LHCN-M2 (cell line): Measurements from ENCODE around the gene KRT72. TPM values are rescaled to one million over a fixed set of nuclear protein-coding genes. Genes with fewer than 3 reads are reported as not detected.

Experiments
- DNase-seq: peaks from one replicate; pipeline ENCODE4 v3.0.0-alpha.2; 2012; ENCODE audit warnings: low read depth
- total RNA-seq: library from RNA; depleted of rRNA; stranded (reverse); fragments of >200 nt; gene quantifications from 2 replicates; pipeline ENCODE4 v1.2.3, GENCODE V29; 2014

KRT72 gene
- total RNA-seq, 1 experiment from 2014 or later = not detected

DNA sequence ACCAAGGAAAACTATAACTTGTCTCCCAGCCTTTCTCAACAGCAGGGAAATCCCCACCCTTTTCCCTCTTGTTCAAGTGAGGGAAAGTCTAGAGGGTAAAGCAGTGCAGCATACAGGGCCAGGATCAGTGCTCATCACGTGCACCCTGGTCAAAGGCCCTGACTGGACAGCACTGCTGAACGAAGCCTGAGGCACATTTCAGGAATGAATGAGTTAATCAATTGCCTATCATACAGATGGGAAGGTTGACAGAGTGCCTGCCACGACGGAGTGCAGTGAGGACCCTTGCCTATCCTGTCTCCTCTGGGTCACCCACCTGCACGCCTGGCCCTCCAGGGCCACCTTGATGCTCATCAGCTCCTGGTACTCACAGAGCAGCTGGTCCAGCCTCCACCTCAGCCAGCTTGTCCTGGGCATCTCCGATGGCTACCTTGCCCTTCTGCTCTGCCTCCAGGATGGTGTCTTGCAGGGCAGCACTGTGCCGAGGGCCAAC is 28.8 kb upstream of the KRT72 start:
- DNase-seq = no peak

DNA sequence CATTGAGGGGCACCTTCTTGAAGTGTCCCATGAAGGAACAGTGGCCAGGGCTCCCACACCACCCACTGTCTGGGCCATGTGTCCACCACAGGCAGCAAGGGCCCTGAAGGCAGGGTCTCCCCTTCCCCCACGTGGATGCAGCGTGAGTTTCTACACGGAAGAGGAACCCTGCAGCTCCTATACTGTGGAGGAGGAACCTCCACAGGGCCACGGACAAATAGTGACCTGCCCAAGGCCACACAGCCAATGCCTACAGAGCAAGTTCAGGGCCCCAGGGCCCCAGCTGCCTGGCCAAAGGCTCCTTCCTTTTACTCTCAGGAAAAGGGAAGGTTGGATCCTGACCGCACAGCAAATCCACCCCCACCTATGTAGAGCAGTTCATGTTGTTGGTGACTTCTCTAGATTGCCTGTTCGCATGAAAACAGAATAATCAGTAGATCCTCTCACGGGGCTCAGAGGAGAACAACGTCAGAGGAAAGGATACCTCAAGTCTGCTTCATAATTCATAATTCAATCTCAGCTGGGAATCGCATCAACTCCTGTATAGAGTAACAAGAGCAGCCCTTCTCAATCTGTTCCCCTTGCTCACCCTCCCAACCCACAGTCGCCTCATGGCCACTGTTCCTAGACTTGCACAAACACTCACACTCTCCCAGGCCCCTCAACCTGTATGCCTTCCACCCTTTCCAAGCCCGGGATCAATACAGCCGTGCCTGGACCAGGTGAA is 28.2 kb upstream of the KRT72 start:
- no peak for DNase-seq

DNA sequence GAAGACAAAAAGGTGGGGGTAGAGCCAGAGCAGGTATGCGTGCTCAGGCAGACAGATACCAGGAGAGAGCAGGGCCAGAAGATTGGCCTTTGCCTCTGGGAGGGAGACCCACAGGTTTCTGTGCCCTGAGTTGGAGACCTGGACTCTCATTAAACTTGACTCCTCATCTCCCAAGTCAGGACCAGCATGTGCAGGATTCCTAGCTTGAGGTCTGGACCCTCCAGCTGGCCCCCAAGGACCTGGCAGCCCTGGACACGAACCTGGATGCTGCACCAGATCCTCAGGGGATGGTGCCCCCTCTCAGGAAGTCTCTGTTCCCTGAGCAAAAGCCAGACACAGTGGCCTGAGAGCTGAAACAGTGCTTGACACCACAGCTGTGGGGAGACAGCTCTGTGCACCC is 27.6 kb upstream of the KRT72 start:
- DNase-seq = no peak

DNA sequence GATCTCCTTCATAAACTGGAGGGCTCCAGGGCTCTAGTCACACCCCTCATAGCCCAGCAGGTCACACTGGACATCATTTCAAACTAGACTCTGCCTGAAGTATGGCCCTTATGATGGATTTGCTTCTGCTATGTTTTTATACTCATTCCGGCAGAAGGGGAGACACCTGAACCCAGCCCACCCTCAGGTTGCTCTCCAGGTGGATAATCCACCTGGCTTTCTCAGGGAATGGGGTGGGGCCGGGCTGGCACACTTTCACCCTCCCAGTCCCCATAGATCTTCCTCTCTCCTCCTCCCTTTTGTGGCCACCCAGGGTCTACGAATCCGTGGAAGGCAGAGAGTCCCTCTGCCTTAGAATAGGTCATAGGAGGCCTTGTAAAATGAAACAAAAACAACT is 26.8 kb upstream of the KRT72 start:
- DNase-seq = no peak

DNA sequence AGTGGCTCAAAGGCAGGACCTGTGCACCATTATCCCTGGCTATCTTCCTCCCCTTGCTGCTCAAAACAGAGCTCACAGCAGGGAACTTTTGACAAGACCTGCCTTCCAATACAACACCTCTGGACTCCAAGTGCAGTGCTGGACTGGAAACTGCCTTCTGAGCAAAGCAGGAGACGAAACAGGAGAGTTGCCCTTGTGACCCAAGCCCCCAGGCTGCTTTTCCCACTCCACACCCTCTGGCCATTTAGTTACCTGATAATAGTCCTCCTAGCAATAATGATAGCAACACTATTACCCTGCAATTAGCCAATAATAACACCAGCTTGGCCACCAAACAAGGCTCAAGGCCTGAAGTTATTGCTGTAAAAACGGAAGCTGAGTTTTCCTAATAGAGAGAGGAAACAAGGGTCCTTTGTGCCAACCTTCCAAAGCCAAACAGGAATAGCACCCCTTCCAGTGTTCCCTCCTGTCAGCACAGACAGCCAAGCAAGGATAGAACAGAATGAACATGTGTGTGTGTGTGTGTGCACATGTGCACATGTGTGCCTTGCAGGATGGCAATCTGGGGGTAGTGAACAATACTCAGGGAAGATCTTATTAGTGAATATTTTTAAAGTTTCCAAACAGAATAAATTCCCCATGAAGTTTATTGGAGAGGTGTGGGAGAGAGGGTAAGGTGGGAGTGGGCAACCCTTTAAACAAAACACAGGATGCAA is 26.3 kb upstream of the KRT72 start:
- DNase-seq = no peak

DNA sequence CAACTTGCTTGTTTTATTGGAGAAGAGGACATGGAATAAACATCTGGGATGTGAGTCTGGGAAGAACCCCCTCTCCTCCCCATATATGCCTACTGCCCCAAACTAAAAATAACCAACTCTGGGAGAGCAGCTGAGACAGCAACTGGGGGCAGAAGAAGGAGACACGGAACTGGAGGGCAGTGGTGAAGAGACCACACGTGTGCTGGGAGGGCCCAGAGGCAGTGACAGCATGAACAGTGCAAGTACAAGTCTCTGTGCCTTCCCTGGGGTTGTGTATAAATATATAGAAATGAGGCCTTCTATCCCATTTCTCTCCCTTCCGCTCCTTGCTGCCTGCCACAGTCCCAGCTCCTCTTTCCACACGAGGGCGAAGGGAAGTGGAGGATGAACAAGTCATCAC is 21.1 kb upstream of the KRT72 start:
- DNase-seq = no peak

DNA sequence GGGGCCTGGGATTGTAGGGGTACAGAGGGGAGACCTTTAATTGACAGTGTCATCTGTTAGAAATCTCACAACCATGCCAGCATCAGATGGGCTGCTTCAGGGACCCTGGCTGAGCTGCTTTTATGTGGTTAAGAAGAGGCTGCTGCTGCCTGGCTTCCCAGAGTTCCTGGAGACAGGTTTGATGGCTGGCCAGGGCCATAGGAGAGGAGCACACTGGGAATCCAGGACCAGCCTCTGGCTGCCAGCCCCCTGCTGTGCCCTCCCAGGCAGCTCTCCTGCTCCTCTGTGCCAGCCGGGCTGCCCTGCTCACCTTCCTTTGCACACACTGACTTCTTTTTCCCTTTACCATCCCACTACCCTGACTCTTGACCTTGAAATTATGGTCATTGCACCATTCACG is 17.6 kb upstream of the KRT72 start:
- no peak for DNase-seq

DNA sequence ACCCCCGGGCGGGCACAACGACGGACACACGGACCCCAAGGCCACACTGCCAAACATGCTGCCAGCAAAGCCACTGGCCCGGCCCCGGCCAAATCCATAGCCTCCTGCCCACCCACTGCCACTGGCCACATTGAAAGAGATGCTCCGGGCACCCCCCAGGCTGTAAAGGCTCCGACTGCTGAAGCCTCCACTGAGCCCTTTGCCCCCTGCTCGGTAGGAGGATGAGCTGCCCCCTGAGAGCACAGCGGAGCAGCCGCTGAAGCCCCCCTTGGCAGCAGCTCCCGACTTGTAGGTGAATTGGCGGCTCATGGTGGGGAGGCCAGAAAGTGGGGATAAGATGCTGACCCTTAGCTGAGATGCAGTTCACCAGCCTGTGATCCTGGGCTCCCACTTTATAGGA is 17.0 kb upstream of the KRT72 start, which contains the start of gene KRT73:
Gene KRT73 (minus strand): TSS at position 344 of the 400 bp plus-strand sequence. CDS start 35 bp downstream, at position 309.
- DNase-seq = no peak

DNA sequence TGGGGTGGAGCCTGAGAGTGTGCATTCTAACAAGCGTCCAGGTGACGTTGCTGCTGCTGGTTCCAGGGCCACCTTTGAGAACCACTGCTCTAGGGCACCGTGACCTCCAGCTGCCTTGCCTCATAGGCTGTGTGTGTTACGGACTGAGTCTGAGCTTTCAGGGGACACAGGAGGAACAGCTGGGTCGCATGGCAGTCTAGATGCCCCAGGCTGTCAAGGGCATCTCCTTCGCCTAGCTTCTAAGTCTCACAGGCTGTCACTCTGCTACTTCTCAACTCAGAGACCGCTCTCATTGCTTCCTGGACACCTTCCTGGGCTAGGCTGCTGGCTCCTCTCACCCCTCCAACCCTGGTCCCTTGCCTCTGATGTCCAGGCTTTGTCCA is 16.1 kb upstream of the KRT72 start:
- no peak for DNase-seq

DNA sequence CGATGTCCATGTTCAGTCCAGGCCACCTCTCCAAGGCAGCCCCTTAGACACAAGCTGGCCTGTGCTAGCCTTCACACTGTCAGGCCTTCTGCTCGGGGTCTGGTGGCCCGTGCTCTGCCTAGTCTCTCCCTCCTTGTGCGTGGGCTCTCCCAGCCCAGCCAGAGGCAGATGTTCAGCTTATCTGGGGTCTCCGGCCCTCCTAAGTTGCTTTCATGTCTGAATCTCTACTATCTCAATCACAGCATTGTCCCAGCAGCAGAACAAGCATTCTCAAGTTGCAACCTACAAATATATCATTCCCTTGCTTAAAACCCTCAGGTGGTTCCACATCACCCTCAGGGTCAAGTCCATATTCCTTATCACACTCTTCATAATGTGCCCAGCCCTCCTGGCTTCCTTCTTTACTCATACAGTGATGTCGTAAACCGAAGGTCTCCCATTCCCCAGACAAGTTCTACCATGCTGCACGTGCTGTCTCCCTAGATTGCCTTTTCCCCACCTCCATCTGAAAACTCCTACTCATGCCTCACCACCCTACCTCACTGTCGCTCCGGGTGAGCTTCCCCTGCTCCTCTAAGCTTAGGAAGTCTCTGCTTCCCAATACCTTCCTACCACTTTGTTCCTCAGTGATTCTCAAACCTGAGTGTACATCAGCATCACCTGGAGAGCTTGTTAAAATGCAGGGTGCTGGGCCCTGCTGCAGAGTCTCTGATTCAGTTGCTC is 15.6 kb upstream of the KRT72 start:
- no peak for DNase-seq

DNA sequence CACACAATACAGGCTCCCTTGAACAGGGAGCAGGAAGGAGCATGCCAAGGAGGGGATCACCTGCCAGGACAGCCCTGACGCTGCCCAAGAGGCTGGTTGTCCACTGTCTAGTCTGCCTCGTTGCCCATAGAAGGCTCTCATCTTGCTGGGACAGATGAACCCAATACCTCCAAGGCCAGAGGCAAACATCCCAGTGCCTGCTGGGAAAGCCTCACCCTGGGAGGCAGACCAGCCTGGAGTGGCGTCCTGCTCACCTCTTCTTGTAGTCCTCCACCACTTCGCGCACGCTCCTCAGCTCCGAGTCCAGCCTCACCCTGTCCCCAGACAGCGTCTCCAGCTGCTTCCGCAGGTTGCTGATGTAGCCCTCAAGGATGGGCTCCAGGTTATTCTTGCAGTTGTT is 14.6 kb upstream of the KRT72 start:
- no peak for DNase-seq

DNA sequence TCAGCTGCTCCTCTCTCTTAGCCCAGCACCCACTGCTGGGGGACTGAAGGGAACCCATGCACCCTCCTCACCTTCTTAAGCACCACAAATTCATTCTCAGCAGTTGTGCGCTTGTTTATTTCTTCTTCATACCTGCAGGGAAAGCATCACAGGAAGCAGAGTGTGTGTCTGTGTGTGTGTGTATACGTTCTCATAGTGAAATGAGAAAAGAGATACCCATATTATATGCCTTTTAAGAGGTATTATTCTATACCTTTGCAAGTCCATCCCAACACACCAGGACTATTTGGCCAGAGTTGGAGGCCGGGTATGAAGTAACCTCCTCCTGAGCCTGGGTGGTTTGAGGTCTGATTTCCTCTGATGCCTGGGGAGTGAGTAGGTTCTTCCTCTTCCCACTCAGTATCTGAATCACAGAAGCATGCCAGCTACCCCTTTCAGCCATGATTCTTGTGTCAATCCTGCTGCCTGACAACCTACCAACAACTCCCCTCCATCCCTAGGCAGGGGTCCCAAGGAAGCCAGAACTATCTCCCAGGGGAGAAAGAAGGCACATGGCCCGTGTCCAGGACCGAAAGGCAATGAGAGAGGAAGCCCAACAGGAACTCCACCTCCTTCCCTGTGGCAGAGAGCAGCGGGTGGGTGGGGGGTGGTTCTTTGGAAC is 14.1 kb upstream of the KRT72 start:
- no peak for DNase-seq

DNA sequence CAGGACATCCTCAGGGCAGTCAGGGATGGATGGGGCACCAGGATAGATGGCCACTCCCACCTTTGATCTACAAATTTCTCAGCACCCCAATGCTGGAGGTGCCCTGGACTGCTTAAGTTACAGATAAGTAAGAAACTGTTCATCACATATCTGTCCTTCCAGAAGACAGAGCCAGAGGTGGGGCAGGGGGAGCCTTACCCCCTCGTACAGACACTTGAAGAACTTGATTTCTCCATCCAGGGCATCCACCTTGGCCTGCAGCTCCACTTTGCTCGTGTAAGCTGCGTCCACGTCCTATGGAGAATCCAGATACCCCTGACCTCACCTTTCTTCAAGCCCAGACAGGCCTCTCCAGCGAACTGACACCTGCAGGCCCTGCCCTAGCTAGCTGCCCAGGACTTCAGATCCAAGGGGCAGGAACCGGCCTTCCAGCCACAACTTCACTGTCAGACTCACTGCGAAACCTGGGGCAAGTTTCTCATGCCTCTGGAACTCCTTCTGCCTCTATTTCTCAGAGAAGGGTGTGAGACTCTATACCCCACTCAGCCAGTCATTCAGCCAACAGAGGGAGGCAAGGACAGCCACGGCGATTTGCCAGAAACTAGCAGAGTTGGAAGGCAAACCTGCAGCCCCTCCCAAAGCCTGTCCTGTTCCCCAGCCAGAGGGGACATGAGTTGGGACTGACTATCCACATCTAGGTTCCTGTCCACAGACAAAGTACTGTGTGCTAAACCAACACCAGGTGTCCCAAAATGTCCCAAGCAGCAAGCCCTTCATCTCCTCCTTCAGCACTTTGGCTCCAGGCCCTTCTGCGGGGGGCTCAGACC is 13.3 kb upstream of the KRT72 start:
- no peak for DNase-seq

DNA sequence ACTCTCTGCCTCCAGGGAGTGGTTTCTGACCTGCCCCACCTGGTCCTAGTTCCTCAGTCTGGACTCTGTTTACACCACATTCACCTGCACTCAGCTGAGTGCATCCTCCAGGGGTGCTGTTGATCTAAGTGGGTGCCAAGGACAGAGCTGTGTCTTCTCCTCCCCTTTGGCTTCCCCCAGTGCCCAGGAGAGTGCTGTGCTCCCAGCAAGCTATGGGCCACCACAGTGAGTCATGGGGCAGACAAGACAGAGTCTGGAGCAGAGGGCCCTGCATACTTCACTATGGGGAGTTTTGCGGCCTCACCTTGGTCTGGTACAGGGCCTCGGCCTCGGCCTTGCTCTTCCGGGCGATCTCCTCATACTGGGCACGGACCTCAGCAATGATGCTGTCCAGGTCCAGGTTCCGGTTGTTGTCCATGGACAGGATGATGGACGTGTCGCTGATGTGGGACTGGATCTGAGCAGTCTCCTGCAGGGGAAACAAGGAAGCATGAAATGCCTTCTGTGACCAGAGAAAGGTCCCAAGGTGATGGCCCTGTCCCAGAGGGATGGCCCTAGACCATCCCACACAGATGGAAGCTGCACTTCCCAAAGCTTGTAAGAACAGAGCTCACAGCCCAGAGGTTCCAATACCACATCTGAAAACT is 12.2 kb upstream of the KRT72 start:
- DNase-seq = no peak

DNA sequence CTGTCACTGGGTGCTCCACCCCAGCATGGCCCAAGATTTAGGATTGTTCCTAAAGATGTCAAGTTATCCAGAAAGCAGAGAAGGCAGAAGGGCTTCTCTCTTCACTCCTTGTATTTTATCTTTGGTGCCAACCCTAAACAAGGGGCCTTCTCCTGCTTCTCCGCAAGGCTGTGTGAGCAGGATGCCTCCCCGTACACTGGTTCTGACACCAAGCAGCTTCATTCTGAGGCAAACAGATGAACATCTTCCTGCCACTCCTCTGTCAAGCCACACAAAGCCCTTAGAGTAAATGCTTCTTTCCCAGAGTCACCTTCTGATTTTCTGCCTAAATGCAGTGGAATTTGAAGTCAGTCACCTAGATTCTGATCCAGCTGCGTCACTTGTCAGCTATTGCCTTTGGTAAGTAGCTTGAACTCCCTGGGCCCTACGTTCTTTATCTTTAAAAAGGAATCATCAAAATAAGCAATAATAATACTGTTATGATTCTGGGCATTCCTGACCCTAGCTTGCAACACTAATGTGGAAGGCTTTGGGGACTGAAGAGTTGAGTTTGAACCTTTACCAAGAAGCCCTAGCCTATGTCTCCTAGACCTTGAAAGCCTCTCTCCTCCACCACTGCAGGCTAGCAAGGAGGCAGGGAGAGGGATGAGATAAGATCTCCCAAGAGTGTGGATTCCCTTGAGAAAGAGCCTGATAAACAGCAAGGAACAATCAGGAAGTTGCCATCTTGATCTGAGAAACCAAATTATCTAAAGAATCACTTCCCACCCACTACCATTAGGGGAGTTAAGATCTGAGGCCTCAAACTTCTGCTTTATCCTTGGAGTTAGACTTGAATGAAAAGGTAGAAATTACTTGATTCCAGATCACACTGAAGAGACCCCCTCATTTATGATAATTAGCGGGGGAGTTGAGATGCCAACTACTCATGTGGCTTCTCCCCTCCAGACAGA is 11.4 kb upstream of the KRT72 start:
- DNase-seq = no peak

DNA sequence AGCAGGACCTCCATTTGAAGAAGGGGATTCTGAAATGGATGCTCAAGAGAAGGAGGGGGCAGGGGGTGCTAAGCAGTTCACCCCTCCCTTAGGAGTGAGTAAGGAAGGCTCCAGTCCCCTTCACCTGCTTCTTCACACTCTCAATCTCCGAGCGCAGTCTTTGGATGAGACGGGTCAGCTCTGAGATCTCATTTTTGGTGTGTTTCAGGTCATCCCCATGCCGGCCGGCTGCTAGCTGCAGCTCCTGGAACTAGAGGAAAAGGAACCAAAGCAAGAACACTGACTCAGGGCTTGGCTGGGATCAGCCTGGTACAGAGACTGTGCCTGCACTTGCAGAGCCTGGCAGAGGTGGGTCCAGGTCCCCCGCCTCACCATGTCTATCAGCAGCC is 9.8 kb upstream of the KRT72 start:
- DNase-seq = no peak

DNA sequence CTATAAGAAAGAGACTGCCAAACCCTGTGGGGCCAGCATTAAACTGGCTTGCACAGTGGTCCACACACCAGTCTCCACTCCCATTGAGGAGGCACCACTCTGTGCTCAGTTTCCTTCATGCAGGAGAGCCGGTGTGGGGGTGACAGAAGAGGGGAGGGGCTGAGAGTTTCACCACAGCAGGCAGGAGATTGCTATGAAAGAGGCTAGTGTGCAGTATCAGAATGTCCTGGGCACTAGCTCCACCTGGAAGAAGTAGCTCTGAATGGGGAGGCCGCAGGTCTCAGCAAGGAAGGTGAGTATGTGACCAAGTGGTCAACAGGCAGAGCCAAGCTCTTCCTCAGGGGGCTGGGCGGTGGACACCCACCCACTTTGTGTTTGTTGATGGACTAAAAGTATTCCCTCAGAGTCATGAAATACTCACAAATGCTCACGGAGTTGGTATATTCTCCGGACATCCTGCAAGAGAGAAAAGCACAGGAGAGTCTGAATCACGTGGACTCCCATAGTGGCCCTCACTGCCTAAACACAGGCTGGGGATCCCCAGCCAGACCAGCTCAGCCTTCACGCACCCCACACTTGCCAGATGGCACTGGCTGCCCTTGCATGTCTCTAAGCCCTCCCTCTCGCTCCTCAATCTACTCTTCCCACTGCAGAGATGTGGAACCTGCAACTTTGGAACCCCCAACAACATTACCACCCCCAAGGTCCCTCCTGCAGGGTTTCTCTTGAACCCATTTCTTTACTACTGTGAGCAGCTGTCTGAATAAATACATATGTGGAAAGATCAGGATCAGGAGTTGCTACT is 7.8 kb upstream of the KRT72 start:
- no peak for DNase-seq

DNA sequence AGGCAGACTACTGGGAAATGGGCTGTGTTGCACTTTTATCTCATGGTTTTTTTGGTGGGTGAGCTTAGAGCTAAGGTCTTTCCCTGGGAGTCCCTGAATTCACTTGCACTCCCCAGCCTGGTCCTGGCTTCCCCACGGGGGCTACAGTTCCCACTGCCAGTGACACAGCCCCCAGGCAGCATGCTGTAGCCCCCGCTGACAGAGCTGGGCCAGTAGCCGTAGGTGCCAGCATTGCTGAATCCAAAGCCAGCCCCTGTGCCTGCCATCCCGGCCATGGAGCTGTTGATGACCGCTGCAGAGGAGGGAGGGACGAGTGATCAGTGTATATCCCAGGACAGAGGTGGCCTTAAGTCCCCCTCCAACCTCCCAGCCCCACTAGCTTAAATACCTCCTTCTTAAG is 6.9 kb upstream of the KRT72 start:
- no peak for DNase-seq

DNA sequence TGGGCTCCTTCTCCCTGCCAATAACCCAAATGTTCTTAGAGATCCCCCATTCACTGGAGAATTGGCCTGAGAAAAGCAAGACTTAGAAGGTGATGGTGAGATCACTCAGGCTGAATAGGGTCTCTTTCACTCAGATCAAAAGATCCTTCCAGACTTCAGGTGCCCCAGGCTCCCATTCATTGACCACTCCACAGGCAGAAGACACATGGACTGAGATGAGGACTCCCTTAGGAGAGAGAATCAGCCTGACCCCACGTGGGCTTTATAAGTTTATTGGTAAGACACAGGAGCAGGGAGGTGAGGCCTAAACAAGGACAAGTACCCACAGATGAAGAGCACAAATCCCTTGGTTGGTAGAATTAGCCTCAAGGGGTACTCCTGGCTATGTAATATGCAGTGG is 6.1 kb upstream of the KRT72 start:
- DNase-seq = no peak
